Lung (tissue), 12 donors: ENCODE measurements around the gene C19orf33. TPM values are rescaled to one million over a fixed set of nuclear protein-coding genes. Genes with fewer than 3 reads are reported as not detected.

Experiments used
- ATAC-seq: fragments of 200-7000 bp; cut with Tn5 transposase; one replicate; pipeline ENCODE4 v1.9.1; 2020; ENCODE audit warnings: moderate number of reproducible peaks; ENCODE audit not compliant: insufficient read depth, low FRiP score
- DNase-seq, 3 donors: peaks; one replicate each; pipeline ENCODE4 v3.0.0-alpha.2; 2013 to 2017
- H3K27ac ChIP-seq, 2 donors: one replicate each; pipeline ENCODE4 v1.5.1; 2013; ENCODE audit warnings: mild to moderate bottlenecking in 2 of 2, moderate library complexity in 2 of 2, control low read depth in 1 of 2, inconsistent platforms in 1 of 2, low read depth in 1 of 2, low read length in 1 of 2
- H3K27me3 ChIP-seq, 3 donors: one replicate each; pipeline ENCODE4 v1.5.1; 2013; ENCODE audit warnings: low read length in 2 of 3; ENCODE audit not compliant: control insufficient read depth in 3 of 3, insufficient read depth in 3 of 3
- H3K36me3 ChIP-seq, 4 donors: one replicate each; pipeline ENCODE4 v1.5.1; 2013; ENCODE audit warnings: low read length in 4 of 4, mild to moderate bottlenecking in 1 of 4, moderate library complexity in 1 of 4; ENCODE audit not compliant: control insufficient read depth in 4 of 4, insufficient read depth in 4 of 4
- H3K4me1 ChIP-seq, 5 donors: one replicate each; pipeline ENCODE4 v1.5.1; 2013; ENCODE audit warnings: low read length in 5 of 5, mild to moderate bottlenecking in 2 of 5, moderate library complexity in 1 of 5; ENCODE audit not compliant: control insufficient read depth in 5 of 5, insufficient read depth in 5 of 5
- H3K4me3 ChIP-seq: one replicate; pipeline ENCODE4 v1.5.1; 2013; ENCODE audit warnings: mild to moderate bottlenecking, control low read depth, moderate library complexity
- H3K9ac ChIP-seq, 2 donors: one replicate each; pipeline ENCODE4 v1.5.1; 2013; ENCODE audit warnings: low read length in 2 of 2, control low read depth in 1 of 2; ENCODE audit not compliant: insufficient read depth in 1 of 2
- H3K9me3 ChIP-seq, 4 donors: one replicate each; pipeline ENCODE4 v1.5.1; 2013; ENCODE audit warnings: low read length in 3 of 4, mild to moderate bottlenecking in 1 of 4, moderate library complexity in 1 of 4; ENCODE audit not compliant: control insufficient read depth in 4 of 4, insufficient read depth in 3 of 4
- CTCF ChIP-seq: IDR thresholded peaks from 2 replicates; pipeline ENCODE4 v1.5.1; 2012; ENCODE audit warnings: mild to moderate bottlenecking; ENCODE audit errors: control extremely low read depth, extremely low read depth
- WGBS, 2 donors: extraction: QIAGEN DNeasy Blood & Tissue Kit; methylation state at CpG; one replicate each; pipeline ENCODE4 v1.1.7; 2013; 5-methylcytosine and 5-hydroxymethylcytosine counted together
- polyA plus RNA-seq, 2 donors: library from polyadenylated mRNA; stranded (reverse); fragments of 200-250 nt; gene quantifications; one replicate each; pipeline ENCODE4 v1.2.1, GENCODE V29; 2013
- total RNA-seq, 2 donors: library from RNA; depleted of rRNA in 1 of 2; stranded (reverse); fragments of >200 nt in 1 of 2; gene quantifications; one replicate each; pipeline ENCODE4 v1.2.1, GENCODE V29; 2014 to 2021
- donor health status: control.
- donor health status: control.
- donor health status: Bipolar disorder and iron deficiency.
- donor health status: healthy.
- donor health status: DM: yes; HTN: yes; CAD: no.

Gene C19orf33
- total and polyA plus RNA-seq, 4 donors, result 32.0 to 687 (median 131) TPM

DNA sequence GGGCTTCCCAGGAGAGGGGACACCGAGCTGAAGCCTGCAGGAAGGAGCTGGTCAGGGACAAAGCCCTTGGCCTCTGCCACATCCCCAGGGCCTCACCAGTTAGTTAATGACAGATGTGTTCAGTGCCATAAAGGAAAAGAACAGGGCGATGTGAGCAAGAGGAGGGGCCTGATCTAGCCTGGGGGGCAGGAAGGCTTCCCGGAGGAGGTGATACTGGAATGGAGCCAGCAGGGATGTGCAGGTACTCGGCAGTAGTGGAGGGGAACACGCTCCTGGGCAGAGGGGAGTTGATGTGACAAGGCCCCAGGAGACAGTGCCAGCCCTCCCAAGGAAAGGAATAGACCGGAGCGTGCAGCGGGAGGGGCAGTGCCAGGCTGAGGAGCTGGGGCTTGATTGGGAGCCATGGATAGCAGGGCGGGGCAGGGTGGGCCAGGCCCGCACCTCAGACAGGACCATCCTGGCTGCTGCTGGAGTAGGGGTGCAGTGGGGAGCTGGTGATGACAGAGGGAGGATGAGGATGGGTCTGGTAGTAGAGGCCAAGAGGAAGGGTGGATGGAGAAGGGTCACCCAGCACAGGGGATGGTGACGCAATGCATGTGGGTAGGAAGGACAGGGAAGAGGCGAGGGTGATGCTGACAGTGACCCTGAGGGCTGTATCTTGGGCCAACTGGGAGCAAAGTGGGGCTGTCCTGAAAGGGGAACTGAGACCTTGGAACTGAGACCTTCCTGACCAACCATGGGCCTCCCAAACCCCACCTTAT lies 4.1 kb downstream of the C19orf33 start:
- DNase-seq (no peak), ATAC-seq (no peak)
- no peak for TF ChIP-seq CTCF
- H3K27me3 ChIP-seq, result no peaks in the 10 kb centered on the region
- peaks cover 0 to 13% (median 0%) of the 10 kb centered on the region in 5 donors for H3K4me1 ChIP-seq
- H3K9ac ChIP-seq, result no peak overlapping the region
- no peaks in the 10 kb centered on the region for H3K9me3 ChIP-seq
- H3K4me3 ChIP-seq, result no peak overlapping the region
- no peak overlapping the region for H3K27ac ChIP-seq
- peaks cover 0 to 36% (median 10%) of the 10 kb centered on the region in 4 donors for H3K36me3 ChIP-seq
- WGBS, 2 donors, result 91% methylated on average over 12 of the region's 12 CpGs

DNA sequence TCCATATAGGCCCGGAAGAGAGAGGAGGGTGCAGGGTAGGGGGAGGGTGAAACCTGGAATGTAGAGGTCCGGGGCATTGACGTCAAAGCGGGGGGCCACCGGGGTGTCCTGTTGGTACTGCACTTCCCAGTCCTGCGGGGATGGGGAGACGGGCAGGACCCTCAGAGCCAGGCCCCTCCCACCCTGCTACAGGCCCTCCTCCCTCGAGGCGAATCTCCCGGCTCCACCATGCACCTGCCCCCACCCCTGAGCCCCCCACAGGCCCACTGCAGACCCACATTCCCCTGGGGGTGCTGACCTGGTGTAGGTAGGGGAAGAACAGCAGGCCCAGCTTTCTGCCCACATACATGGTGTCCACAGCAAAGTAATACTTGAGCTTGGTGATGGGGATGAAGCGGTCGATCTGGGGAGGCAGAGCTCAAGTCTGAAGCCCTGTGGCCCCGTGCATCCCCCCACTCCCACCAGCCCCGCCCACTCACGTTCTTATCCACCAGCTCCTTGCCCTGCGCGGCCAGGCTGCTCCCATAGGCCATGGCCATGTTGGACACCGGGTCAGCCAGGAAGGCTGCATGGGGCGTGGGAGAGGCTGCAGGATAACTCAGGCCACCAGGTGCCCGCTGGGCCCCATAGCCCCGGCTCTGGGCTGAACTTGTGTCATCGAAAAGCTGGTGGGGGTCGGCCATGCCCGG lies 5.0 kb downstream of the C19orf33 start:
- no peak for TF ChIP-seq CTCF
- DNase-seq (no peak), ATAC-seq (no peak)
- Histone ChIP-seq H3K9ac (no peak overlapping the region), H3K36me3 (peaks cover 0 to 36% (median 10%) of the 10 kb centered on the region in 4 donors), H3K4me3 (no peak overlapping the region), H3K27ac (no peak overlapping the region), H3K27me3 (no peaks in the 10 kb centered on the region), H3K4me1 (peaks cover 0 to 13% (median 0%) of the 10 kb centered on the region in 5 donors), H3K9me3 (no peaks in the 10 kb centered on the region)
- WGBS, 2 donors, result 90 to 94% methylated on average over 24 of the region's 24 CpGs

GRCh38 chr19:38309615-38310278 lies 5.7 kb downstream of the C19orf33 start:
- Histone ChIP-seq H3K9me3 (no peaks in the 10 kb centered on the region), H3K27me3 (no peaks in the 10 kb centered on the region), H3K27ac (no peak overlapping the region), H3K9ac (no peak overlapping the region), H3K4me1 (peaks cover 0 to 7% (median 0%) of the 10 kb centered on the region in 5 donors), H3K36me3 (peaks cover 0 to 36% (median 10%) of the 10 kb centered on the region in 4 donors), H3K4me3 (no peak overlapping the region)
- DNase-seq, result no peak
- ATAC-seq, result no peak
- WGBS, 2 donors, result 94 to 96% methylated on average over 3 of the region's 3 CpGs
- no peak for TF ChIP-seq CTCF
